NCI-H526 (cell line): Measurements from ENCODE around the gene HCN4.
"Not testable (repeated sequence)": the region's sequence is repeated elsewhere in the genome, so short reads cannot be mapped to it uniquely, and the experiment has no call there.

Experiments
- DNase-seq, 2 experiments: peaks; one replicate each; lab custom pipeline; 2025; lab: John Stamatoyannopoulos, UW

The HCN4 gene

DNA sequence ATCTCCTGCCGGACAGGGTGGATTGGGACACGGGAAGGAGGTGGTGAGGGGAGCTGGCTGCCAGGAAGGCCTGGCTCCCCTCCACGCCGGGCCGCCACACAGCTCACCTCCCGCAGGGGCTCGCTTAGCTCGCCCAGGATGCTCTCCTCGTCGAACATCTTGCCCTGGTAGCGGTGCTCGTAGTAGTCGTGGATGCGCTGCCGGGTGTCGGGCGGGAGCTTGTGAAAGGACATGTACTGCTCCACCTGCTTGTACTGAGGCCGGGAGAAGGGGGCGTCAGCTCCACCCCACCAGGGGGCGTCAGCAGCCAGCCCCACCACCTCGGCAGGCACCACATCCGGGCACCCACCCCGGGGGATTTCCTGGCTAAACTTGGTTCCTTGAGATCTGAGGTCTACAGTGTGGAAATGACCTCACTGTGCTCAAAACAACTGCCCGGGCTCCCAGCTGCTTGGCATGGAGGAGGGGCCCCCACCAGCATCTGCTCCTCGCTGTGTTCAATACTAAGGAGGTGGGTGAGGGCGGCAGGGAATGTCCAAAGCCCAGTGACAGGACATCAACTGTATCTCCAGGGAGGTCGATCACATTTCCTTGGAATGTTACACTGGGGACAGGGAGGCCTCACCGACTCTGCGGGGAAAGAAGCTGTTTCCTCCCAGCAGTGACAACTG, 43.4 kb downstream of the HCN4 start:
- DNase-seq: peak in 1 of 2 experiments; percentile 6

DNA sequence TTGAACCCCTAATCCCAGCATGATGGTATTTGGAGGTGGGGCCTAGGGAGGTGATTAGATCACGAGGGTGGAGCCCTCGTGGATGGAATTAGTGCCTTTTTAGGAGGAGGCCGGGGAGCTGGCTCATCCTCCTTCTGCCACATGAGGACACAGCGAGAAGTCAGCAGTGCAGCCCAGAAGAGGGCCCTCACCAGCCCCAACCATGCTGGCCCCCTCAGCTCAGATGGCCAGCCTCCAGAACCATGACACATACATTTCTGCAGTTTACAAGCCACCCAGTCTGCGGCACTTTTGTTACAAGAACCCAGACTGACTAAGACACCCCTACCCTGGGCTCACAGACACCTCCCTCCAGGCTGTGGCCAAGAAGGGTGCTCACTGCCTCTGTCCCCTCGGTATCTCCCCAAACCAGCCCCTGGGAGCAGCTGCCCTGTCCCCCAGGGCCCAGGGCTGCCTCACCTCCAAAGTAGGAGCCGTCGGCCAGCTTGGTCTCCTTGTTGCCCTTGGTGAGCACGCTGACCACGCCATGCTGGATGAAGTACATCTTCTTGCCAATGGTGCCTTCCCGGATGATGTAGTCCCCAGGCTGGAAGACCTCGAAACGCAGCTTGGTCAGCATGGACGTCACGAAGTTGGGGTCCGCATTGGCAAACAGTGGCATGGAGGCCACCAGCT, 44.1 kb downstream of the HCN4 start:
- DNase-seq: no peak

GRCh38 chr15:73323956-73324355, 44.8 kb downstream of the HCN4 start:
- DNase-seq: no peak

- DNase-seq: no peak
Observed at GRCh38 chr15:73323374-73323955, 45.3 kb downstream of the HCN4 start.

GRCh38 chr15:73322665-73323373, 45.9 kb downstream of the HCN4 start:
- DNase-seq: no peak

- DNase-seq: no peak
Observed at GRCh38 chr15:73321496-73322450, 47.0 kb downstream of the HCN4 start.

DNA sequence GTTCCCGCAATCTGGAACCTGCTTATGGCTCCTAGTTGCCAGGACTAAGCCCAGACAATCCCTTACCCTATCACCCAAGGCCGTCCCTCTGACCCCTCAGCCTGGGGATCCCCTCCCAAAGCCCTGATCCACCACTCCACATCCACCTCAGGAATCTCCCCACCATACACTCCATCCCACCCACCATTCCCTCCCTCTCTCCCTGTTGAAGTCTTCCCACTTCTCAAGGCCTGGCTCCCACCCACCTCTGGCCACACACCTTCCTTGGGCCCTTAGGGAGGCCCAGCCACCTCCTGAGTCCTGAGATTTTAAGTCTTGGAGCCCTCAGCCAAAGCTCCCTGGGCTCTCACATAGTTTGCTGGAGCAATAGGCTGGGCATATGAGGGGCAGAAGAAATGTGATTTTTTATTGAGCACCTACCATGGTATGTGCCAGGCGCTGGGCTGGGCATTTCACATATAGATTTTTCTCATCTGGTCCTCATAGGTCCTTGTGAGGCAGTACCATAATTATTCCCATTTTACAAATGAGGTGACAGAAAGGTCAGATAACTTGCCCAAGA, 48.1 kb downstream of the HCN4 start:
- DNase-seq: no peak

- no peak for DNase-seq
Observed at GRCh38 chr15:73319460-73320245, 49.1 kb downstream of the HCN4 start.

- DNase-seq: no peak
Observed at GRCh38 chr15:73318463-73319351, 50.1 kb downstream of the HCN4 start.

DNA sequence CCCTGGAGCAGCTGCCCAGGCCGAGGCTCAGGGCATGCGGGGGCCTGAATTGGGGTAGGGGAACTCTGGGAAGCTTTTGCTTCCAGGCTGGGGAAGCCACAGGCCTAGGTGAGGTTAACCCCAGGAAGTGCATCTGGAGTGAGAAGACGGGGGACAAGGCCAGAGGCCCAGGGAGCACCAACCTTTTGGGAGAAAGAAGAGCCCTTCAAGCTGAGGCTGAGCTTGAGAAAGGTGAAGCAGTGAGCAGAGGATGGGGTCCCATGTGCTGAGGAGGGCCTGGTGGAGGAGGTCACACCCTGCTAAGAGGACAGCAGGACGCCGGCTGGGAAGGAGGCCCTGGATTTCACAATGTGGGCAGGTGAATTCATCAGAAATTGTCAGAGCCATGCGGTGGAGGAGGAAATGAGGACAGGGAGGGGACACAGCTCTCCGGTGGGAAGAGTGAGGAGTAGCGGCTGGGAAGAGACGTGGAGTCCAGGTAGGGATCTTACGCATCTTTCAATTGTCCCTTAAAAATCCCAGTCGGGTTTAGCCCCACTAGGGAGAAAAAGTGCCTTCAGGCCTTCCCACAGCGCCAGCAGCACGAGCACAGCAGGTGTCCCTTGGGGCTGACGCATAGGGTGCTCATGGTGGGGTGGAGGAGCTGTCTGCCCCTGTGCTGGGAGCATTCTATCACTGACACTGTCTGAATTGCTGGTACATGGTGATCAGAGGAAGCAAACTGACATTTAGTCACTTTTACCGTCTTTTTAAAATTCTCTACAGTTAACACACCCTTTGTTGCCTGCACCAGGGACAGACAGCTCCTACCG, 50.9 kb downstream of the HCN4 start:
- peak in 1 of 2 experiments; percentile 24 for DNase-seq

DNA sequence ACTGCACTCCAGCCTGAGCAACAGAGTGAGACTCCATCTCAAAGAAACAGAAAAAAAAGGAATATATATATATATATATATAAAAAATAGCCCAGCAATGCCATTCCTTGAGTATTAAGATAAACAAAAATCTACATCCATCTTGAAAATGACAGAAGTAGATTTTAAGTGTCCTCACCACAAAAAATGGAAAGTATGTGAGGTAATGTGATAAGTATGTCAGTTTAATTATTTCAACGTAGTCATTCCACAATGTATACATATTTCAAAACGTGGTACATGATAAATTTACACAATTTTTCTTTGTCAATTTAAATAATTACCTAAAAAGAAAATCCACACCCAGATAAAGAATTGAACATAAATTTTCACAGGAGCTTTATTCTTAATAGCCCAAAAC, 54.9 kb downstream of the HCN4 start:
- no peak for DNase-seq

GRCh38 chr15:73308305-73308704, 60.5 kb downstream of the HCN4 start:
- DNase-seq: no peak

GRCh38 chr15:73305331-73306211, 63.2 kb downstream of the HCN4 start:
- DNase-seq: peak; percentile 73 to 85

- no peak for DNase-seq
Observed at GRCh38 chr15:73303636-73304035, 65.1 kb downstream of the HCN4 start.

DNA sequence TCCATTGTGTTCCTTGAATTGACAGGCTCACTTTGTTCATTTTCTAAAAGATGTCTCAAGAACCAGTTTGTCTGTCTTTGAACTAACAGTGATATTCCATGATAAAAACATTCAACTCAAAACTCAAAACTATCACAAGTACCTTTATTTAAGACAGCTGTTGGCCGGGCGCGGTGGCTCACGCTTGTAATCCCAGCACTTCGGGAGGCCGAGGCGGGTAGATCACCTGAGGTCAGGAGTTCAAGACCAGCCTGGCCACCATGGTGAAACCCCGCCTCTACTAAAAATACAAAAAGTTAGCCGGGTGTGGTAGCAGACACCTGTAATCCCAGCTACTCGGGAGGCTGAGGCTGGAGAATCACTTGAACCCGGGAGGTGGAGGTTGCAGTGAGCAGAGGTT, 68.5 kb downstream of the HCN4 start:
- not testable (repeated sequence) for DNase-seq

DNA sequence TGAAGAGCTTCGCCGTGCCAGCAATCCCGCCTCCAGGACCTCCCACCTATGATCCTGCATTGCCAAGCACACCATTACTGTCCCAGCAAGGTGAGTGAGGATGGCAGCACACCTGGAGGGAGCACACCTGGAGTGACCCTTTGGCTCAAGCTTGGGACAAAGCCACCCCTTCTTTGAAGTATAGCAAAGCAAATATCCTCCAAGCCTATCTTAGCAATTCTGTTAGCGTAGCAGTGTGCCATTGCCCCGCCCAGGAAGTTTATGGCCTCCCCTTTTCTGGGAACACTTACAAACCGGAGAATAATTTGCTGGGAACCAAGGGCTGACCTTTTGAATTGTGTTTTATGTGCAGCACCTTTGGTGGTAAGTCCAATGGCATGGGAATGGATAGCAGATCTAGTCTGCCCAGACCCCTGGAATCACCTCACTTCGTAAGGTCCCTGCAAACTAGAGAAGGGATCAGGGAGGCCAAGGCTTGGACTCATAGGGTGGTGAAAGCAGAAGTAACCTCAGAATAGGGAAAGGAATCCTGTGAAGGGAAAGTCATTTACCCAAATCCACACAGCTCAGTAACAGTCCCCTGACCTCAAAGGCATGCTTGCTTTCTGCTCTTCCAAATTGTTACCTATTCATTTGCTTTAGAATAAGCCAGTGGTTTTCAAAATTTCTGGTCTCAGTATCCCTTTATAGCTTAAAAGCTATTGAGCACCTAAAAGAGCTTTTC, 70.1 kb downstream of the HCN4 start:
- no peak for DNase-seq
